MM.1S (cell line): Measurements from ENCODE around the gene IGFN1.

Source experiments
- EZH2 ChIP-seq: fragments of 300-600 bp; sonication (generic); optimal IDR thresholded peaks from 2 replicates; pipeline ENCODE3; 2017; ENCODE audit warnings: low read depth, mild to moderate bottlenecking, antibody characterized with exemption, low read length, mixed read lengths
- TF ChIP-seq, protein P1 (sequence below): fragments of 300-600 bp; sonication (generic); IDR thresholded peaks from 2 replicates; pipeline ENCODE4 v1.5.1; 2016; ENCODE audit warnings: antibody characterized with exemption, low read length, mixed read lengths

DNA sequence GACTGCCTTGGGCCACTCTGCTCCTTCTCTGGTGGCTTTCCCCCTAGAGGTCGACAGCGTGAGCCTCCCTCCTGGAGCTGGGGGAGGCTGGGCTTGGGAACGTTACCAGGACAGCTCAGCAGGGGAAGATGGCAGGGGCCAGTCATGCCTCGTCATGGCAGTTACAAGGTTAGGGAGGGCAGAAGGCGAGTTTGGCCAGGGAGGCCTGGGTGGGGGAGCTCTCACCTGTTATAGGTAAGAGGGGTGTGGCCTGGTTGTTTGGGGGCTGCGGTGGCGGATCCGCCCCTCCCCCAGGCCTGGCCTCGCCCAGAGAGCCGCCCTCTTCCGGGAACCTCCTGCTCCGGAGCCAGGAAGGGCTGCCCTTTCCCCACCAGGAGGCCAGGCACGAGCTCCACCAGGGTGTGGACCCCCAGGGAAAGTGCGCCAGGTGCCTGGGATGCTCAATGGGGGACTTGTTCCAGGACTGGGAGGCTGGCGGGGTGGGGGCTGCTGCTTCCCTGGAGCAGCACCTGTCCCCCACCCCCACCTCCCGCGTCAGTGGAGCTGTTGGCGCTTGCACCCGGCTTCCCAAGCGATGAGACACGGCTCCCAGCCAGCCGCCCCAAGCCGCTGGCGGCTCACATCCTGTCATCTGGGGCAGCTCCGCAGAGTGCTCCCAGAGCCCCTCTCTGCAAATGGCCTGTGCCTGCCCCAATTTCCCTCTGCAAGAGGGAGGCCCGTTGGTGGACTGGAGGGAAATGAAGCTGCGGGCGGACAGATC is 69.0 kb downstream of the IGFN1 start:
- TF ChIP-seq, protein P1, sequence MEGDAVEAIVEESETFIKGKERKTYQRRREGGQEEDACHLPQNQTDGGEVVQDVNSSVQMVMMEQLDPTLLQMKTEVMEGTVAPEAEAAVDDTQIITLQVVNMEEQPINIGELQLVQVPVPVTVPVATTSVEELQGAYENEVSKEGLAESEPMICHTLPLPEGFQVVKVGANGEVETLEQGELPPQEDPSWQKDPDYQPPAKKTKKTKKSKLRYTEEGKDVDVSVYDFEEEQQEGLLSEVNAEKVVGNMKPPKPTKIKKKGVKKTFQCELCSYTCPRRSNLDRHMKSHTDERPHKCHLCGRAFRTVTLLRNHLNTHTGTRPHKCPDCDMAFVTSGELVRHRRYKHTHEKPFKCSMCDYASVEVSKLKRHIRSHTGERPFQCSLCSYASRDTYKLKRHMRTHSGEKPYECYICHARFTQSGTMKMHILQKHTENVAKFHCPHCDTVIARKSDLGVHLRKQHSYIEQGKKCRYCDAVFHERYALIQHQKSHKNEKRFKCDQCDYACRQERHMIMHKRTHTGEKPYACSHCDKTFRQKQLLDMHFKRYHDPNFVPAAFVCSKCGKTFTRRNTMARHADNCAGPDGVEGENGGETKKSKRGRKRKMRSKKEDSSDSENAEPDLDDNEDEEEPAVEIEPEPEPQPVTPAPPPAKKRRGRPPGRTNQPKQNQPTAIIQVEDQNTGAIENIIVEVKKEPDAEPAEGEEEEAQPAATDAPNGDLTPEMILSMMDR = no peak
- TF ChIP-seq EZH2 = no peak
